ENCODE measurements around the gene PPIE.
A peak's percentile ranks its signal among the peaks of the same experiment; 100 is the strongest.
"Not testable (repeated sequence)": the region's sequence is repeated elsewhere in the genome, so short reads cannot be mapped to it uniquely, and the experiment has no call there.

PPIE gene

DNA sequence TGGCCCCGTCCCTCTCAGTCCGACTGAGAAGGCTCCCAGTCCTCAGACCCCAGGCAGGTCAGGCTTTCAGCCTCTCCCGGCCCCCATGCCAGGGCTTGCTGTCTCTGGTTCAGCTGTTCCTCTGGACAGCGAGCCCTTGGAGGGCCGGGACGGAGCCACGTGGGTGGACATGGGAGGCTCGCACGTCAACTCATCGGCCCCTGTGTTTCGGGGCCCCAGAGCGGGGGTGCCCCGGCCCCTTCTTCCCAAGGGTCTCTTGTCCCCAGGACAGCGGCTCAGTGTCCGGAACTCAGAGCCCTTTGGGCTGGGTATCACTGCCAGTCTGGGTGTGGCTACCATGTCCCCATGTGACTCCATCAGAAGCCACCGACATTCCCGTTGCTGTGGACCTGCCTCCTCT, 39.2 kb downstream of the PPIE start:
- not testable (repeated sequence) for DNase-seq (ENCODE audit: low read depth in 2 of 2)

DNA sequence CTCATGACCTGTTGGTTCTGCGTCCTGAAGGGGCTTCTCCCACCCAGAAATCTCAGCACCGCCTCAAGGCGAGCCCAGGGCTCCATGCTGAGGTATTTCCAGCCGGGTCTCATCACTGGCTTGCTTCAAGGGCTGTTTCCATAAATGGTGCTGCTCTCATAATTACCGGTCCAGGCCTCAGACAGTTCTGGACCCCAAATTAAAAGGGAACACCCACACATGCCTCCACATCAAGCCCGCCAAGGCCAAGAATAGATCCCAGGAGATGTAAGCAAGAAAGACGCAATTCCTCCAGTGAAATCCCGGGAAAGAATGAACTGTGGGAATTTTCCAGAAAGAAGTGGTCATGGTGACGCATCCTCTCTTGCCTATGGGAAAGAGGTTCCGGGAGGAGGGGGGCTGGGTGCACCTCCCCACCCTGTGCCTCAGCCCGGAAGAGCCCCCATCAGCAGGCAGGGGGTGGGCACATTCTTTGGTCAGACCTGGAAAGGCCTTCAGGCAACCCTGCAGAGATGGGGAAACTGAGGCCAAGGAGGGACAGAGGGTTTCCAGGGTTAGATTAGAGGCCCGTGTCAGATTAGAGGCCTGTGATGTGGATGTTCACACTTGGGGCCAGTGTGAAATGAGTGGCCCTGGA, 39.9 kb downstream of the PPIE start:
- not testable (repeated sequence) for DNase-seq (ENCODE audit: low read depth in 2 of 2)

DNA sequence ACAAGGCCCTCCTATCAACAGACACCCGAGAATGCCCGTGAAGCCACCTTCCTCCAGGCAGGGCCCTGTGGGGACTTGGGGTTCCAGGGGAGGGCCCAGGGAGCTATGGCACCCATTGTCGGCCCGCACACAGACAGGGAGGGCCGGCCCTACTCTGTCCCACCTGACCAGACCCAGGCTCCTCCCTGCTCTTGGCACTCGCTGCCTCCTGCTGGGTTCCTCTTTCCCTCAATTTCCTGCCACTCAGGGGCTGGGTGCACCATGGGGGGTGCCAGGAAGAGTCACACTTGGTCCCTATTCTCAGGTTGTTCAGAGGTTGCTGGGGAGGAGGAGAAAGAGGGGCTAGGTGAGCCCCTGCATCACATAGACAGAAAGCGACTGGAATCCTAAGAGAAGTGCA, 40.5 kb downstream of the PPIE start:
- no peak for DNase-seq (ENCODE audit: low read depth in 2 of 2)

DNA sequence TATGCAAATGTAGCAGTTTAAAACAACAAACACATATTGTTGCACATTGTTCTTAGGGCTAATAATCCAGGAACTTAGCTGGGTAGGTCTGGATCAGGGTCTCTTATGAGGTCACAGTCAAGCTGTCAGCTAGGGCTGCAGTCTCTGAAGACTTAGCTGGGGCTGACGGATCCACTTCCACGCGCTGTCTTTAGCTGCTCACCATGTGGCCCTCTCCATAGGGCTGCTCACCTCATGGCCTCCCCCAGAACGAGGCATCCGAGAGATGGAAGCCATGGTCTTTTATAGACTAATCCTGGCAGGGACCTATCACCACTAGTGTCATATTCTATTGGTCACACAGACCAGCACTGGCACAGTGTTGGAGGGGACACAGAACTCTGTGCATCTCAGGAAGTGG, 41.1 kb downstream of the PPIE start:
- no peak for DNase-seq (ENCODE audit: low read depth in 2 of 2)

DNA sequence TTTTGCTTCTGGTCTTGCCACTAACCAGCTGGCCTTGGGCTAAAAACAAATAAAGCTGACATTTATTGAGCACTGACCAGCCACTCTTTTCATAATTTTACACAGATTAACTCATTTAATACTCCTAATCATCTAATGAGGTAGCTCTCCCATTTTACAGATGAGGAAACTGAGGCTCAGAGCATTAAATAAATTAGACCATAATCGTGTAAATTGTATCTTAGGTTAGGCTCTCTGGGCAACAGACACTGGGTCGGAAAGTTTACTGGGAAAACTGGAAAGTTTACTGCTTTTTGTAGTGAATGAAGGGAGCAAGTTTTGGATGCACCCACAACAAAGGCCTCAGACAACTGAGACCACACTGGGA, 42.6 kb downstream of the PPIE start:
- no peak for DNase-seq (ENCODE audit: low read depth in 2 of 2)

DNA sequence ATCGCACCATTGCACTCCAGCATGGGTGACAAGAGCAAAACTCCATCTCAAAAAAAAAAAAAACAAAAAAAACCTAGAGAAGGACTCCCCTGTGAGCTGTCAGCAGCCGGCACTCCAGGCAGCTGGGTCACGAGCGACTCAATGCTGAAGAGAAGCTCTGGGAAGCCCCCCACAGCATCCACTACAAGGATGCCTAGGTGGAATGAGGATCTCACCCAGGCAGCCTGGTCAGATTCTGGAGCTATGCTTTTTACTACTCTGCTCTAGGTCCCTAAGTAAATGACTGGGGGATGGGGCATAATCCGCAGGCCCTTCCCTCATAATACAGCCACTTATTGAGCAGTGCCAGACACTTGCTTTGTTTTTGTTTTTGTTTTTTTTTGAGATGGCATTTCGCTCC, 43.4 kb downstream of the PPIE start:
- DNase-seq (ENCODE audit: low read depth in 2 of 2) = no peak

DNA sequence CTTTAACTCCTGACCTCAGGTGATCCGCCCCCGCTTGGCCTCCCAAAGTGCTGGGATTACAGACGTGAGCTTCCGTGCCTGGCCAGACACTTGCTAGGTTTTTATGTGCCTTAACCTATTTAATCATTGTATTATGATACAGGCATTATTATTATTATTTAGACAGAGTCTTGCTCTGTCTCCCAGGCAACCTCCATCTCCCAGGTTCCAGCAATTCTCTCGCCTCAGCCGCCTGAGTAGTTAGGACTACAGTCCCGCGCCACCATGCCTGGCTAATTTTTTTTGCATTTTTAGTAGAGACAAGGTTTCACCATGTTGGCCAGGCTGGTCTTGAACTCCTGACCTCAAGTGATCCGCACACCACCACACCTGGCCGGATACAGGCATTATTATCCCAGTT, 44.0 kb downstream of the PPIE start:
- DNase-seq (ENCODE audit: low read depth in 2 of 2) = not testable (repeated sequence)

DNA sequence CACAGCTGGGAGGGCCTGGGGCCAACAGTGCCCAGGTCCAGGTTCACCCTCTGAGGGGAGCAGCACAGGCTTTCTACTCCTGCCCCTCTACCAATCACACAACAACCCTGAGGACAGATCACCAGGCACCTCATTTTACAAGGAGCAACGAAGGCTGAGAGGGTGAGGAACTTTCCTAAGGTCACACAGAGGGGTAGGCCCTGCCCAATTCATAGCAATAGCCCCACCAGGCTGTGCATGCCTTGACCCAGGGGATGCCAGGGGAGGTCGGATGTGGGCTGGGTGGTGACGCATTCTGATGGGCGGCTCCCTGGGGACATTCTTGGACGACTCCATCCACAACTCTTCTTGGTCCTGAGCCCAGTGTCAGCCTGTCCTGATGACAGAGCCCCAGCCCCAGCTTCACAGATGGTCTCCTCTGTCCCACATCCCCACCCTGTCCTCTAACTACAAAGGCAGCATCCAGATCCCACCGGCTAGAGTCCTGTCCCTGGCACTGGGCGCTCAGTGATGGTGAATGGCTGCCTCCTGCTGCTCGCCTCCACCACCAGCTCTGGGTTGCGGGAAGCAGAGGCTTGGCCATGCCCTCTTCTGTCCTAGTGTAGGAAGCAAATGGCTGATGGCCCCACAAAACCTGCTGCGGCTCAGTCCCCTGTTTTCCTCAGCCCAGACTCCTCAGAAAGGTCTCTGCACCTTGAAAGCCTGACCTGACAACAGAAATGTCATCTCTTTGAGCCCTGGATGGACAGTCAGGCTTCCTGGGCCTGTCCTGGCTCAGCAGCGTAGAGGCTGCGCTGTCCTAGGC, 47.8 kb downstream of the PPIE start:
- not testable (repeated sequence) for DNase-seq (ENCODE audit: low read depth in 2 of 2)

DNA sequence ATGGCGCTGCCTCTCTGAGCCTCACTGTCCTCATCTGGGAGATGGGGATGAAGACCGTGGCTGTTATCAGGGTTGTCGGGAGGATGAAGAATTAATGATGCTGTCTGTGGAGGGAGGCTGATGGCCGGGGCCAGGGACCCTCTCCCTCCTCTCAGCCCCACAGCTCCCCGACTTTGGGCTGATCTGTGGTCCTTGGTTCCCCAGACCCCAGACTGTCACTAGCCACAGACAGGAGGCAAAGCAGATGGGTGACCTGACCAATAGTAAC, 48.4 kb downstream of the PPIE start:
- not testable (repeated sequence) for DNase-seq (ENCODE audit: low read depth in 2 of 2)

DNA sequence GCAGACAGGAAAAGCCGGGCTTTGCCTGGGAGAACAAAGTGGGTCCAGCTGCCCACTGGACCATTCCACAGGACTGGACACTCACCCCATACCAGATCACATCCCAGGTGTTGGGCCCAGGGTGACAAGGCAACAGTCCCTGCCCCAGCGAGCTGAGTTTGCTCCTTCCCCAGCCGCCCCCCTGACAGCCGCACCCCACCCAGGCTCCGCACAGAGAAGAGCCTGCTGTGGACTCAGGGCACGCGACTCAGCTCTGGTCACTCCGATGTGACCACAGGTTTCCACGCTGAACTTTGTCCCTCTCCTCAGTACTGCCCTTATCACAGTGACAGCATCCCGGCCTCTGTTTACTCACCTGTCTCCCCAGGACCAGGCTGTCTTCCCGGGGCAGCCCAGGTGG, 48.8 kb downstream of the PPIE start:
- DNase-seq (ENCODE audit: low read depth in 2 of 2) = no peak

DNA sequence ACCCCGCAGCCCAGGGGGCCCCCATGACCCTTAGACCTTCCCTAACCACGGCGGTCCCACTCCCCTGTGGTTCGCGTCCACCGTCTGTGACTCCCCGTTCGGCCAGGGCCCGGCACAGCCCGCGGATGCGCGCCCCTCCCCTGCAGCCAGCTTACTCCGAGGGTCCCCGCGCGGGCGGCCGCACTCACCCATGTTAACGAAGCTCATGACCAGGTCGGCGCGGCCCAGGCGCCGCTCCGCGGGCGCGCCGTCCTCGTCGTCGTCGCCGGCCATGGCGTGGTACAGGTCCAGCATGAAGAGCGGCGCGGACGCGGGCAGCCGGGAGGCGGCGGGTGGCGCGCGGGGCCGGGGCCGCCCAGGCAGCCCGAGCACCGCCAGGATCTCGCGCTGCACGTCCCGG, 49.3 kb downstream of the PPIE start:
- not testable (repeated sequence) for DNase-seq (ENCODE audit: low read depth in 2 of 2)

DNA sequence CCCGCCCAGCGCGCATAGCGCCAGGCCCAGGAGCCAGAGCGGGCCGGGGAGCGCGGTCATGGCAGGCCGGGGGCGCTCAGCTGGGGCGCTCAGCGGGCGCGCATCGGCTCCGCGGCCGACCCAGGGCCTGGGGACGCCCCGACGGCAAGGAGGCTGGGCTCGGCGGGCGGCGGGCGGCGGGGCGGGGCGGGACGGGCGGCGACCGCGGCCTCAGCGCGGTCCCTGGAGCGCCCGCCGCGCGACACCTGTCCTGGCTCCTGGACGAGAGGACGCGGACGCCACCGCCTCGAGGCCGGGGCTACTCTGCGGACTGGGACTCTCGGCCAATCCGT, 49.7 kb downstream of the PPIE start:
- no peak for DNase-seq (ENCODE audit: low read depth in 2 of 2)

DNA sequence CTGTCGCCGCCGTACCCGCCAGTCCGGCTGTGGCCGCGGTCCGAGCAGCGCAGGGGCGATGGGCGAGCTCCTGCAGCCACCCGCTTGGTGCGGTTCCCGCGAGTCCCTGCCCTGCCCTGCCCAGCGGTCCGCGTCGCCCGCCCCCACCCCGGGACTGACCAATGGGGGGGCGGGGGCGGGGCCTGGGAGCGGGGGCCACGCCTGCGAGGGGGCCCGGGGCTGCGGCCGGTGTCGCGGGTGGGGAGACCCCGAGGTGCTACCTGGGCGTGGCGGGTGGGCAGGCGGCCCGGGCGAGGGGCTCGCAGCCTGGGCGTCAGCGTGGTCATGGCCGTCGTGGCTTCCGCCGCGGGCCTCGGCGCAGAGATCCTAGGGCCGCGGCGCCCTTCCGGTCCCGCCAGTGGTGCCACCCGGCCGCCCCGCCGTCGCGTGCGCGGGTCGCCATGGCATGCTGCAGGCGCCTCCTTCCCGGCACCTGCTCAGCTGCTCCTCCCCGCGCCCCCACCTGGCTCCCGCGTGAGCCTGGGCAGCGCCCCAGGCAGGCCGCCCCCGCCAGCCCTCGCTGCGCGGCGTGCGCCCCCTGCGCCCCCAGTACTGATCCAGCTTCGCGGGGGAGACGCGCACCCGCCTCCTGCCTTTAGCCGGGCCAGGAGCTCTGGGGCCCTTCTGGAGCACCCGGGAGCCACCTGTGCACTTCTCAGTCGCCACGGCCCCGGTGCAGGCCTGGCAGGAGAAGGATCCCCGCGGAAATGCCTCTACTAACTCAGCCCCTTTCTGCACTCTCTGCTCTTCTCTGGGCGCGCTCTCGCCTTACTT, 50.3 kb downstream of the PPIE start, which contains the start of gene BMP8B:
BMP8B (minus strand) TSS at position 108 of the 813 bp plus-strand sequence. CDS start 380 bp downstream, outside the sequence.
- DNase-seq (ENCODE audit: low read depth in 2 of 2) = peak in 1 of 2 donors; percentile 20

DNA sequence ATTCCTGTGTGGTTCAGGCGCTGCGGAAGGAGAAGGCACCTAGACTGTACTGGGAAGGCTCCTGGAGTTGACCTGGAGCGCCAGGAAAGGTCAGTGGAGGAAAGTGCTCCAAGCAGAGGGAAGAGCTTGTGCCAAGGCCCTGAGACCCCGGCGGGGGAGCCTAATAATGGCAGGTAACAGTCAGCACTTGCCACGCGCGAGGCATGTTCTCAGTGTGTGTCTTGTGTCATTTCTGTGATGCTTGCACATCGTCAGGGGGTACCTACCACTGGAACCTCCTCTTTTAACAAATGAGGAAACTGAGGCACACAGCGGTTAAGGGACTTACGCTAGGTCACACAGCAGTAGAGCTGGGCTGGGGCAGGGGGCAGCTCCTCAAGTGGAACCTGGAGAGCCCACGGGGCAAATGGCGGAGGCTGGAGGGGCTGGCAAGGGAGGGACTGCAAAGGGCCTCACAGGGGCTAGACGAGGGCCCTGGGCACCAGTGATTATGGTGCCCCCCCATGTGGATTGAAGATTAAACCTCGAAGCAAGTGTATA, 51.0 kb downstream of the PPIE start:
- DNase-seq (ENCODE audit: low read depth in 2 of 2) = no peak

DNA sequence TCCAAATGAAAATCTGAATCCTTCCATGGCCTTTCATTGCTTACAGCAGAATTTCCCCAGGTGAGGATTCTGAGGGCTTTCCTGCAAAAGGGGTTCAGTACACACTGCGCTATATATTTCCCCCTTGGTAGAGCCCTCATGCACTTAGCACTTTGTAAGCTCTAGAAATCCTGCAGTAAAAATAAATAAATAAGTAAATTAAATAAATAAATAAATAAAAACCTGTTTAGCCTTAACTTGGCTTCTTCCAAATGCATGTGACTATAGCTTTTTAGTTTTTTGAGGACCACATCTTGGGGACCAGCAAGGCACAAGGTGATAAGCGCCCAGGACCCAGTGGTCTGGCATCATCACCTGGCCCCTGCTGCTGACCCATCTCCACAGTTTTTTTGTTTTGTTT, 53.2 kb downstream of the PPIE start:
- DNase-seq (ENCODE audit: low read depth in 2 of 2) = no peak

DNA sequence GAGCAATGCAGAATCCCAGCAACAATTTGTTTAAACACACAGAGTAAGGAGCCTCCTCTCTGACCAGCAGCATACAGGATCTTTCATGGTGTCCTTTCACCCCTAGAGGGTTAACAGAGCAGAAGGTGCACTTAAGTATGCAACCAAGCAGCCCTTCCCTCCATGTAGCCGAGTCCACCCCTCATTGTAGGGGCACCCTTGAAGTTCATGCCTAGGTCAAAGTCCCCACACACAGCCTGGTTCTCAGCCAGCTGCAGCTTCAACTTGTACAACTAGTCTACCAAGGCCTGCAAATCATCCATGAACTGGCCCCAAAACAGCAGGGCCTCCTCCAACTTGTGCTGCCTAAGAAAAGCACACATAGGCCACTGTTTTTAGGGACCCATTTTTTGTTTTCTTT, 57.0 kb downstream of the PPIE start:
- DNase-seq (ENCODE audit: low read depth in 2 of 2) = no peak

DNA sequence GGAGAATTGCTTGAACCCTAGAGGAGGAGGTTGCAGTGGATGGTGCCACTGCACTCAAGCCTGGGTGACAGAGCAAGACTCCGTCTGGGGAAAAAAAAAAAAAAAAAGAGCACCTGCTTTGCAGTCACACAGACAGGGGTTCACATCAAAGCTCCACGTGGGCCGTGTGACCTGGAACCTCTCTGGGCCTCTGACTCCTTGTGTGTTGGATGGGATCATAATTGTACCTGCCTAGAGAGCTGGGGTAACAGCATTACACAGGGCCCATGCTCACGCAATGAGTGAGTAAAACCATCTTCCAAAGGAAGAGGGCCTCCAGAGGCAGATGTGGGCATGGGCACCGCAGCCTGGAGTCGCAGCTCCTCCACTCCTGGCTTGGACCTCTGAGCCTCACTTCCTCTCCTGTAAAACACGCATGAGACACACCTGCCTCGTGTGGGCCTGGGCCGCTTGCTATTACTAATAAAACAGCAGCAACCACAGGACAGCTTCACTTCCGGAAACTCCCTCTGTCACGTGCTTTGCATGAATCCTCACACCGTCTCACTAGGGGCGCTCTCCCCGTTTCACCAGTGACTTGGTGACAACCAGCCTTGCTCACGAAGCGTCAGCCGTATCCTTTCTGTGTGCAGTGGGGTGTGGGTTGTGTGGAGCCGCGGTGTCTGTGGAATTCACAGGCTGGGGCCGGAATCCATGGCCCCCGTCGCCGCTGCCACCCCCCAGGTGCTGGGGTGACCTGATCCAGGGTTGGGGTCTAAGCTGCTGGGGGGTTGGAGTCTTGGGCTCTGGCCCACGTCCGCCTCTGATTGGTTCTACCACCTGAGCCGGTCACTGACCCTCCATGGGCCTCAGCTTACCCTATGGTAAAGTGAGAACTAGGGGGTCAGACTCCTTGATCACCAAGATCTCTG, 60.4 kb downstream of the PPIE start:
- DNase-seq (ENCODE audit: low read depth in 2 of 2) = peak; percentile 67 to 74

DNA sequence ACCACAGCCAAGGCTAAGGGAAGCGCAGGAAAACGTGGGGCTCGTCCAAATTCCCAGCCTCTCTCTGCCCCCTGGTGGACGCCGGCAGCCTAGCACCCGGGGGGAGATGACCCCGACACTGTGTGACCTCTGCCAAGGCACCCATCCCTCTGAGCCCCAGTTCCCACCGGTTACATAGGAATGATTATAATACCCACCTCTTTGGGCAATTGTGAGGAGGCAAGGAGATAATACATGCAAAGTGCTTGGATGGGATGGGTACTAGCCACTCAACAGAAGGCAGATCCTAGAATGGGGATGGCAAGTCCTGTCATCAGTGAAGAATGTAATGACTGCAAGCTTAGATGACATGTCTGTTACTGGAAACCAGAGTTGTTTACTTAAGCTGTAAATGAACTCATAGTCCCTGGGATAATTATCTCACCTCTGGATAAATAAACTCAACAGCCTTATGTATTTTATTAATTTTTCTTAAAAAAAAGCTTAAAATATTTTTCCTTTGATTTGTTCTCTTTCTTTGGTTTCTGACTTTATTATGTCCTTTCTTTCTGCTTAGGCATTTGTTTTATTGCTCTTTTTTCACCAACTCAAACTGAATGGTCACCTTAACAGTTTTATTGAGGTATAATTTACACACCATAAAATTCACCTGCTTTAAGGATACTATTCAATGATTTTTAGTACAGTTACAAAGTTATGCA, 61.2 kb downstream of the PPIE start:
- peak; percentile 35 to 43 for DNase-seq (ENCODE audit: low read depth in 2 of 2)

DNA sequence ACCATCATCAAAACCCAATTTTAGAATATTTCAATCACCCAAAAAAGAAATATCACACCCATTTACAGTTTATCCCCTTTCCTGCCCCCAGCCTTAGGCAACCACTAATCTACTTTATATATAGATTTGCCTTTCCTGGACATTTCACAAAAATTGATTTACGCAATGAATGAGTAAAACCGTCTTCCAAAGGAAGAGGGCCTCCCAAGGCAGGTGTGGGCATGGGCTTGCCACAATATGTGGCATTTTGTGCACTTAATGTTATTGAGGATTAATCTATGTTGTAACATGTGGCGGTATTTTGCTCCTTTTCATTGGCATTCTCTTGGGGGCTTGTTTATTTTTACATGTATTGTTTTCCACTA, 61.8 kb downstream of the PPIE start:
- DNase-seq (ENCODE audit: low read depth in 2 of 2) = no peak

DNA sequence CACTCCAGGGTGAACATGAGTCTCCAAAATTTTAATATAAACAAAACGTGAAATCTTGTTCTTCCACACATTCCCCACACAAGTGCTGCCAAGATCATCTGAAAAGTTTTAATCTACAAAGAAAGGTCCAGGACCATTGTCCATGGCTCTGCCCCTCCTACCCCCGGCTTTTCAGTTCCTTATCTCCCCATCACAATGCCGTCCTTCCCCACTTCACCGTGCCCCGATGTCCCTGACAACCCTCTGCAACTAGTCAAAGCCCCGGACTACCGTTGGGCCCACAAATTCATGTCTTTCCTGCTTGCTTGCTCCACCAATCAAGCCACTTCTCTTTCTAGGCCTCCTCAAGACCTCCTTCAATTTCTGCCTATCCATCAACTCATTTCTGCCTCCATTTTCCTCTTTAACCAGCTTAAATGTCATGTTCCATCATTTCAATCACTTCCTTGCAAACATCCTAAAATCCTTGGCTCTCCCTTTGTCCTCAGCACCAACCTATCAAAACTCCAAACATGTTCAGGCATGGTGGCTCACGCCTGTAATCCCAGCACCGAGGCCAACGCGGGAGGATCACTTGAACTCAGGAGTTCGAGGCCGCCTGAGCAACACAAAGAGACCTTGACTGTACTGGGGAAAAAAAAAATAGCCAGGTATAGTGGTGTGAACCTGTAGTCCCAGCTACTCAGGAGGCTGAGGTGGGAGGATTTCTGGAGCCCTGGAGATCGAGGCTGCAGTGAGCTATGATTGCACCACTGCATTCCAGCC, 64.0 kb downstream of the PPIE start:
- DNase-seq (ENCODE audit: low read depth in 2 of 2) = no peak
